IMR-90 (cell line): Measurements from ENCODE around the gene CABYR. TPM values are rescaled to one million over a fixed set of nuclear protein-coding genes. Genes with fewer than 3 reads are reported as not detected.

Experiments used
- ATAC-seq: fragments of 200-7000 bp; cut with Tn5 transposase; 2 replicates; pipeline ENCODE4 v1.9.1; 2020; ENCODE audit warnings: low read depth, mild to moderate bottlenecking, moderate library complexity
- BruUV-seq: library from RNA; stranded (reverse); fragments of 400-500 nt; replicated peaks from 2 replicates; lab custom pipeline; 2021; lab: Mats Ljungman, UMichigan
- CTCF ChIA-PET: fragments of 300-600 bp; formaldehyde crosslinking; extraction: SDS; loops from one replicate; lab custom pipeline; 2021; ENCODE audit warnings: antibody characterized with exemption; lab: Yijun Ruan, JAX
- POLR2A ChIA-PET: fragments of 300-600 bp; sonication (Branson Sonifier 250); formaldehyde crosslinking; loops from one replicate; lab custom pipeline; 2022; ENCODE audit warnings: antibody characterized with exemption; ENCODE audit not compliant: unreplicated experiment; lab: Charles Lee
- DNase-seq: peaks from one replicate; pipeline ENCODE4 v3.0.0; 2013
- H2AFZ ChIP-seq: replicated peaks from 2 replicates; pipeline ENCODE3; 2013; ENCODE audit warnings: low read length, mild to moderate bottlenecking; ENCODE audit not compliant: poor library complexity
- H2AK5ac ChIP-seq: 2 replicates; pipeline ENCODE4 v1.6.1; 2013; ENCODE audit warnings: low read depth, low read length, inconsistent platforms
- H2AK9ac ChIP-seq: replicated peaks from 2 replicates; pipeline ENCODE3; 2013; ENCODE audit warnings: mild to moderate bottlenecking, low read depth, low read length, moderate library complexity; ENCODE audit not compliant: poor library complexity
- H2BK120ac ChIP-seq: 2 replicates; pipeline ENCODE4 v1.6.1; 2013; ENCODE audit warnings: low read depth, low read length, inconsistent platforms
- H2BK15ac ChIP-seq: 3 replicates; pipeline ENCODE4 v1.6.1; 2013; ENCODE audit warnings: low read depth, low read length, inconsistent platforms
- H2BK20ac ChIP-seq: 2 replicates; pipeline ENCODE4 v1.6.1; 2013; ENCODE audit warnings: low read depth, mild to moderate bottlenecking, inconsistent platforms, low read length, moderate library complexity
- H2BK5ac ChIP-seq: 2 replicates; pipeline ENCODE4 v1.6.1; 2013; ENCODE audit warnings: mild to moderate bottlenecking, low read depth, low read length, inconsistent platforms; ENCODE audit not compliant: poor library complexity, severe bottlenecking
- H3K14ac ChIP-seq: replicated peaks from 2 replicates; pipeline ENCODE4 v1.6.1; 2013; ENCODE audit warnings: low read depth, low read length, inconsistent platforms
- H3K18ac ChIP-seq: 2 replicates; pipeline ENCODE4 v1.6.1; 2013; ENCODE audit warnings: low read depth, low read length, control low read depth
- H3K23ac ChIP-seq: 2 replicates; pipeline ENCODE4 v1.6.1; 2013; ENCODE audit warnings: low read depth, low read length, inconsistent platforms
- H3K27ac ChIP-seq: 2 replicates; pipeline ENCODE4 v1.5.1; 2013; ENCODE audit warnings: mild to moderate bottlenecking, control low read depth, low read length; ENCODE audit not compliant: insufficient read depth
- H3K27me3 ChIP-seq: 2 replicates; pipeline ENCODE4 v1.6.1; 2013; ENCODE audit warnings: low read length; ENCODE audit not compliant: control insufficient read depth, insufficient read depth
- H3K36me3 ChIP-seq: 2 replicates; pipeline ENCODE4 v1.6.1; 2013; ENCODE audit warnings: low read length, mixed read lengths; ENCODE audit not compliant: control insufficient read depth, insufficient read depth
- H3K4ac ChIP-seq: 2 replicates; pipeline ENCODE4 v1.6.1; 2013; ENCODE audit warnings: low read depth, low read length, inconsistent platforms
- H3K4me1 ChIP-seq: 2 replicates; pipeline ENCODE4 v1.6.1; 2013; ENCODE audit warnings: low read length, mixed read lengths; ENCODE audit not compliant: control insufficient read depth, insufficient read depth
- H3K4me2 ChIP-seq: 2 replicates; pipeline ENCODE4 v1.6.1; 2013; ENCODE audit warnings: low read depth, mild to moderate bottlenecking, control low read depth, low read length, moderate library complexity
- H3K4me3 ChIP-seq: 2 replicates; pipeline ENCODE4 v1.5.1; 2013; ENCODE audit warnings: low read depth, mild to moderate bottlenecking, control low read depth, low read length, moderate library complexity; ENCODE audit not compliant: insufficient read depth
- H3K56ac ChIP-seq: 2 replicates; pipeline ENCODE4 v1.6.1; 2013; ENCODE audit warnings: low read length, inconsistent platforms; ENCODE audit not compliant: insufficient read depth; ENCODE audit errors: extremely low read depth
- H3K79me1 ChIP-seq, 2 experiments: 2 replicates each; pipeline ENCODE4 v1.6.1; 2013; ENCODE audit warnings: low read length in 2 of 2, inconsistent platforms in 1 of 2, low read depth in 1 of 2
- H3K9ac ChIP-seq: 2 replicates; pipeline ENCODE4 v1.6.1; 2013; ENCODE audit warnings: low read depth, low read length, control low read depth
- H3K9me1 ChIP-seq: 2 replicates; pipeline ENCODE4 v1.6.1; 2013; ENCODE audit warnings: low read length, inconsistent platforms; ENCODE audit not compliant: insufficient read depth
- H3K9me3 ChIP-seq: 2 replicates; pipeline ENCODE4 v1.6.1; 2013; ENCODE audit warnings: low read length; ENCODE audit not compliant: control insufficient read depth, insufficient read depth
- H4K20me1 ChIP-seq: 2 replicates; pipeline ENCODE4 v1.6.1; 2013; ENCODE audit warnings: low read length, inconsistent platforms; ENCODE audit not compliant: insufficient read depth
- H4K5ac ChIP-seq: 2 replicates; pipeline ENCODE4 v1.6.1; 2013; ENCODE audit warnings: mild to moderate bottlenecking, low read depth, low read length, control low read depth
- H4K8ac ChIP-seq, 2 experiments: 2 replicates each; pipeline ENCODE4 v1.6.1; 2013; ENCODE audit warnings: low read depth in 2 of 2, low read length in 2 of 2, control low read depth in 1 of 2, inconsistent platforms in 1 of 2
- H4K91ac ChIP-seq: 2 replicates; pipeline ENCODE4 v1.6.1; 2013; ENCODE audit warnings: low read depth, low read length, inconsistent platforms; ENCODE audit not compliant: insufficient read depth
- BHLHE40 ChIP-seq: fragments of 150-350 bp; IDR thresholded peaks from 2 replicates; pipeline ENCODE4 v1.6.1; 2016; ENCODE audit warnings: mild to moderate bottlenecking, low read depth, low read length
- CEBPB ChIP-seq: IDR thresholded peaks from 2 replicates; pipeline ENCODE4 v1.6.1; 2012; ENCODE audit warnings: low read depth, low read length, improper control_type of control experiment
- CHD1 ChIP-seq: IDR thresholded peaks from 2 replicates; pipeline ENCODE4 v1.6.1; 2012; ENCODE audit warnings: low read depth, low read length, improper control_type of control experiment
- MAFK ChIP-seq: IDR thresholded peaks from 2 replicates; pipeline ENCODE4 v1.6.1; 2012; ENCODE audit warnings: low read depth, low read length, improper control_type of control experiment
- MAZ ChIP-seq: IDR thresholded peaks from 2 replicates; pipeline ENCODE4 v1.6.1; 2012; ENCODE audit warnings: low read depth, mild to moderate bottlenecking, low read length, improper control_type of control experiment, moderate library complexity, borderline replicate concordance
- MXI1 ChIP-seq: IDR thresholded peaks from 2 replicates; pipeline ENCODE4 v1.6.1; 2012; ENCODE audit warnings: low read depth, mild to moderate bottlenecking, low read length, moderate library complexity, borderline replicate concordance
- NFE2L2 ChIP-seq: fragments of 150-350 bp; IDR thresholded peaks from 2 replicates; pipeline ENCODE4 v1.6.1; 2016; ENCODE audit warnings: low read depth, mild to moderate bottlenecking, low read length
- POLR2A ChIP-seq: IDR thresholded peaks from 2 replicates; pipeline ENCODE4 v1.6.1; 2012; ENCODE audit warnings: mild to moderate bottlenecking, low read depth, low read length
- RAD21 ChIP-seq: IDR thresholded peaks from 2 replicates; pipeline ENCODE4 v1.6.1; 2012; ENCODE audit warnings: low read length, improper control_type of control experiment
- RCOR1 ChIP-seq: IDR thresholded peaks from 2 replicates; pipeline ENCODE4 v1.6.1; 2012; ENCODE audit warnings: mild to moderate bottlenecking, low read length, improper control_type of control experiment; ENCODE audit not compliant: insufficient replicate concordance
- RFX5 ChIP-seq: IDR thresholded peaks from 2 replicates; pipeline ENCODE4 v1.8.0; 2012; ENCODE audit warnings: low read depth, mild to moderate bottlenecking, low read length, moderate library complexity
- SMC3 ChIP-seq: fragments of 150-350 bp; IDR thresholded peaks from 2 replicates; pipeline ENCODE4 v1.6.1; 2016; ENCODE audit warnings: low read depth, mild to moderate bottlenecking, antibody characterized with exemption, low read length, moderate library complexity
- WGBS, 2 experiments: methylation state at CpG; one replicate each; pipeline versions ENCODE4 v1.1.5 to v1.1.7; 2013; ENCODE audit warnings: missing lambda C conversion rate in 2 of 2; ENCODE audit not compliant: insufficient read length in 1 of 2; ENCODE audit errors: extremely low coverage in 2 of 2; 5-methylcytosine and 5-hydroxymethylcytosine counted together
- dilution Hi-C: fragments of 300-500 bp; cut with HindIII; formaldehyde crosslinking; loops from one replicate; pipeline ENCODE4 v1.14.3; 2018; ENCODE audit warnings: low sequenced_read_pairs; ENCODE audit not compliant: unreplicated experiment
- in situ Hi-C: fragments of 300-500 bp; cut with MboI; formaldehyde crosslinking; loops from 3 replicates; pipeline ENCODE4 v1.14.3; 2019; ENCODE audit warnings: low sequenced_read_pairs, inconsistent platforms, mixed read lengths
- intact Hi-C: fragments of 100-400 bp; cut with micrococcal nuclease; formaldehyde crosslinking; loops from 2 replicates; pipeline ENCODE4 v1.10.0; 2022
- polyA plus RNA-seq, 3 experiments: library from polyadenylated mRNA; depleted of rRNA; stranded (reverse); fragments of >200 nt; gene quantifications; 2 replicates each; pipeline ENCODE4 v1.2.3, GENCODE V29; 2012; ENCODE audit warnings: low replicate concordance in 1 of 3
- total RNA-seq: library from RNA; depleted of rRNA; stranded (reverse); fragments of >200 nt; gene quantifications from 2 replicates; pipeline ENCODE4 v1.2.3, GENCODE V29; 2012
- TF ChIP-seq, protein P1 (sequence below): fragments of 150-350 bp; IDR thresholded peaks from 2 replicates; pipeline ENCODE4 v1.6.1; 2017; ENCODE audit warnings: mild to moderate bottlenecking, antibody characterized with exemption, low read length, low read depth
- TF ChIP-seq, protein P2 (sequence below): fragments of 150-350 bp; IDR thresholded peaks from 2 replicates; pipeline ENCODE4 v1.6.1; 2016; ENCODE audit warnings: low read depth, mild to moderate bottlenecking, low read length, moderate library complexity, borderline replicate concordance
- TF ChIP-seq, protein P3 (sequence below): conservative IDR thresholded peaks from 2 replicates; pipeline ENCODE4 v1.5.1; 2012; ENCODE audit warnings: mild to moderate bottlenecking, low read depth, low read length, improper control_type of control experiment

The CABYR gene
- total and polyA plus RNA-seq, 2 of the 4 experiments (the other 2 are of a cell fraction) = 4.1 to 6.2 TPM

DNA sequence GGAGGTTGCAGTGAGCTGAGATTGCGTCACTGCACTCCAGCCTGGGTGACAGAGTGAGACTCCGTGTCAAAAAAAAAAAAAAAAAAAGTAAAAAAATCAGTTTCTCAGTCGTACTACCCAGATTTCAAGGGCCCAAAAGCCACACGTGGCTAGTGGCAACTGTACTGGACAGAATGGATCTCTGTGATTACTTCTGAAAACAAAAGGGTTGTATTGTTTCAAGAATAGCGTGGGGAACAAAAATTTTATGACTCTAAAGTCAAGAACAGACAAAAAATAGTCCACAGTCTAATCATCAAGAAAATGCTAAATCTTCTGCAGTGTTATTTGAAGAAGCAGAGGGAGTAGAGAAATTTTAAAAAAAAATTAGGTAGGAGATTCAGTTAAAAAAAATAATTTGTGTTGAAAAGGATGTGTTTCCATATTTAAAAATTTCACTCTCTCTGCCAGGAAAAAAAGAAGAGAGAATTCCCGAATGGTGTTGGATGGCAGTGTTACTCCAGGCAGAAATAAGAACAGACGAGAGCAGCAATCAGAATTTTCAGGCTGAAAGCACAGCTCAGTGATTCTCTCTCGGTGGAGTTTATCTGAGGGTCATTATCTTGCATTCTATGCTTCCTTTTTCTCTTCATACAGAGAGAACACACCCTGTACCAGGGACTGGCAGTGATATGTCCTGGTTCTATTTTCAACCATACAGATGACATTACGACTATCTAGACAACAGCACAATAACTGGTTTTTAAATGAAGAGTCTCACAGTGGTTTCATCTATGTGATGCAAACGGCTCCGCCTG is 61.8 kb downstream of the CABYR start:
- no CpG with 5 or more reads among the region's 11 CpGs for WGBS, 2 experiments
- BruUV-seq = no TSS peak
- Histone ChIP-seq H3K9ac (no peak overlapping the region), H2BK120ac (no peak overlapping the region), H3K27me3 (no peaks in the 10 kb centered on the region), H3K9me3 (no peaks in the 10 kb centered on the region), H3K4me3 (no peak overlapping the region), H3K4me2 (no peak overlapping the region), H3K14ac (no peak overlapping the region), H2AFZ (no peak overlapping the region), H4K20me1 (peaks cover 10% of the 10 kb centered on the region), H2BK15ac (no peak overlapping the region), H3K79me1 (peaks cover 6 to 14% of the 10 kb centered on the region in 2 experiments; a peak in 3 of 4 replicates), H3K56ac (no peak overlapping the region), H2BK5ac (no peak overlapping the region), H3K27ac (no peak overlapping the region), H2AK5ac (no peak overlapping the region), H3K36me3 (no peaks in the 10 kb centered on the region; the same call in 1 of the 2 replicates), H4K5ac (no peak overlapping the region), H3K9me1 (peaks cover 10% of the 10 kb centered on the region), H2BK20ac (no peak overlapping the region), H3K4me1 (peaks cover 5% of the 10 kb centered on the region), H3K4ac (no peak overlapping the region), H4K8ac (no peak overlapping the region), H4K91ac (no peak overlapping the region), H3K23ac (no peak overlapping the region), H2AK9ac (no peak overlapping the region), H3K18ac (no peak overlapping the region)
- DNase-seq (no peak), ATAC-seq (no peak)
- in situ Hi-C loops (no loop called here), intact Hi-C loops (no loop called here), dilution Hi-C loops (no loop called here)
- ChIA-PET CTCF (no interaction called here), POLR2A (no interaction called here)
- TF ChIP-seq SMC3 (no peak), NFE2L2 (no peak), POLR2A (no peak), RCOR1 (no peak), MAZ (no peak), MXI1 (no peak), CEBPB (no peak), RFX5 (no peak), MAFK (no peak), RAD21 (no peak), BHLHE40 (no peak), CHD1 (no peak)
- TF ChIP-seq, protein P1, sequence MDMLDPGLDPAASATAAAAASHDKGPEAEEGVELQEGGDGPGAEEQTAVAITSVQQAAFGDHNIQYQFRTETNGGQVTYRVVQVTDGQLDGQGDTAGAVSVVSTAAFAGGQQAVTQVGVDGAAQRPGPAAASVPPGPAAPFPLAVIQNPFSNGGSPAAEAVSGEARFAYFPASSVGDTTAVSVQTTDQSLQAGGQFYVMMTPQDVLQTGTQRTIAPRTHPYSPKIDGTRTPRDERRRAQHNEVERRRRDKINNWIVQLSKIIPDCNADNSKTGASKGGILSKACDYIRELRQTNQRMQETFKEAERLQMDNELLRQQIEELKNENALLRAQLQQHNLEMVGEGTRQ = no peak
- TF ChIP-seq, protein P2, sequence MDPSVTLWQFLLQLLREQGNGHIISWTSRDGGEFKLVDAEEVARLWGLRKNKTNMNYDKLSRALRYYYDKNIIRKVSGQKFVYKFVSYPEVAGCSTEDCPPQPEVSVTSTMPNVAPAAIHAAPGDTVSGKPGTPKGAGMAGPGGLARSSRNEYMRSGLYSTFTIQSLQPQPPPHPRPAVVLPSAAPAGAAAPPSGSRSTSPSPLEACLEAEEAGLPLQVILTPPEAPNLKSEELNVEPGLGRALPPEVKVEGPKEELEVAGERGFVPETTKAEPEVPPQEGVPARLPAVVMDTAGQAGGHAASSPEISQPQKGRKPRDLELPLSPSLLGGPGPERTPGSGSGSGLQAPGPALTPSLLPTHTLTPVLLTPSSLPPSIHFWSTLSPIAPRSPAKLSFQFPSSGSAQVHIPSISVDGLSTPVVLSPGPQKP = no peak
- TF ChIP-seq, protein P3, sequence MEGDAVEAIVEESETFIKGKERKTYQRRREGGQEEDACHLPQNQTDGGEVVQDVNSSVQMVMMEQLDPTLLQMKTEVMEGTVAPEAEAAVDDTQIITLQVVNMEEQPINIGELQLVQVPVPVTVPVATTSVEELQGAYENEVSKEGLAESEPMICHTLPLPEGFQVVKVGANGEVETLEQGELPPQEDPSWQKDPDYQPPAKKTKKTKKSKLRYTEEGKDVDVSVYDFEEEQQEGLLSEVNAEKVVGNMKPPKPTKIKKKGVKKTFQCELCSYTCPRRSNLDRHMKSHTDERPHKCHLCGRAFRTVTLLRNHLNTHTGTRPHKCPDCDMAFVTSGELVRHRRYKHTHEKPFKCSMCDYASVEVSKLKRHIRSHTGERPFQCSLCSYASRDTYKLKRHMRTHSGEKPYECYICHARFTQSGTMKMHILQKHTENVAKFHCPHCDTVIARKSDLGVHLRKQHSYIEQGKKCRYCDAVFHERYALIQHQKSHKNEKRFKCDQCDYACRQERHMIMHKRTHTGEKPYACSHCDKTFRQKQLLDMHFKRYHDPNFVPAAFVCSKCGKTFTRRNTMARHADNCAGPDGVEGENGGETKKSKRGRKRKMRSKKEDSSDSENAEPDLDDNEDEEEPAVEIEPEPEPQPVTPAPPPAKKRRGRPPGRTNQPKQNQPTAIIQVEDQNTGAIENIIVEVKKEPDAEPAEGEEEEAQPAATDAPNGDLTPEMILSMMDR = no peak
